T-cell (primary cell): ENCODE measurements around the gene FOXP1. TPM values are rescaled to one million over a fixed set of nuclear protein-coding genes. Genes with fewer than 3 reads are reported as not detected.

Source experiments
- ATAC-seq, 4 experiments: fragments of 200-7000 bp in 3 of 4; fragments of 150-1000 bp in 1 of 4; cut with Tn5 transposase; replicated peaks in 1 of 4; 1 replicate in 3 of 4; 2 replicates in 1 of 4; pipeline ENCODE4 v1.10.0; 2021; ENCODE audit warnings: moderate library complexity in 3 of 4, mild to moderate bottlenecking in 2 of 4, moderate number of reproducible peaks in 1 of 4
- CTCF ChIA-PET, 2 donors: fragments of 300-600 bp; sonication (Branson Sonifier 250); formaldehyde crosslinking; loops; one replicate each; lab custom pipeline; 2022; ENCODE audit warnings: antibody characterized with exemption in 2 of 2; lab: Charles Lee
- POLR2A ChIA-PET, 2 donors: fragments of 300-600 bp; sonication (Branson Sonifier 250); formaldehyde crosslinking; loops; one replicate each; lab custom pipeline; 2022; ENCODE audit warnings: antibody characterized with exemption in 2 of 2; lab: Charles Lee
- DNase-seq, 35 experiments: peaks; one replicate each; pipeline versions ENCODE4 v3.0.0 to v3.0.0-alpha.2; 2013 to 2023
- H3K27ac ChIP-seq: one replicate; pipeline ENCODE4 v1.5.1; 2013; ENCODE audit warnings: low read length
- H3K27me3 ChIP-seq, 2 experiments: replicated peaks in 1 of 2; 1 replicate in 1 of 2; 2 replicates in 1 of 2; pipeline versions ENCODE4 v1.6.1 to v1.7.0; 2013; ENCODE audit warnings: low read length in 1 of 2, mixed read lengths in 1 of 2; ENCODE audit not compliant: control insufficient read depth in 2 of 2, insufficient read depth in 2 of 2; ENCODE audit errors: extremely low read depth in 1 of 2
- H3K36me3 ChIP-seq, 2 donors: 1 replicate in 1 of 2; 2 replicates in 1 of 2; pipeline versions ENCODE4 v1.6.1 to v1.7.0; 2013; ENCODE audit warnings: low read length in 1 of 2; ENCODE audit not compliant: control insufficient read depth in 2 of 2, insufficient read depth in 1 of 2; ENCODE audit errors: extremely low read depth in 1 of 2
- H3K4me1 ChIP-seq, 2 experiments: 1 replicate in 1 of 2; 2 replicates in 1 of 2; pipeline versions ENCODE4 v1.6.1 to v1.7.0; 2013; ENCODE audit warnings: low read length in 2 of 2, mixed read lengths in 1 of 2; ENCODE audit not compliant: insufficient read depth in 2 of 2, control insufficient read depth in 1 of 2; ENCODE audit errors: extremely low read depth in 1 of 2
- H3K4me3 ChIP-seq, 2 donors: 1 replicate in 1 of 2; 2 replicates in 1 of 2; pipeline versions ENCODE4 v1.5.1 to v1.7.0; 2013; ENCODE audit warnings: mild to moderate bottlenecking in 2 of 2, low read length in 1 of 2, moderate library complexity in 1 of 2; ENCODE audit not compliant: control insufficient read depth in 1 of 2; ENCODE audit errors: extremely low read depth in 1 of 2
- H3K9me3 ChIP-seq: 2 replicates; pipeline ENCODE4 v1.7.0; 2013
- H3K27ac Mint-ChIP-seq, 2 donors: one replicate each; pipeline ENCODE4 v1.8.0; 2020 to 2021; ENCODE audit warnings: mild to moderate bottlenecking in 2 of 2, mixed read lengths in 2 of 2
- H3K27me3 Mint-ChIP-seq, 2 donors: one replicate each; pipeline ENCODE4 v1.8.0; 2021 to 2022; ENCODE audit warnings: mixed read lengths in 2 of 2
- H3K36me3 Mint-ChIP-seq: one replicate; pipeline ENCODE4 v1.8.0; 2021; ENCODE audit warnings: mixed read lengths
- H3K4me1 Mint-ChIP-seq, 3 donors: one replicate each; pipeline ENCODE4 v1.8.0; 2020 to 2022; ENCODE audit warnings: mixed read lengths in 3 of 3, mild to moderate bottlenecking in 1 of 3
- H3K4me3 Mint-ChIP-seq, 3 donors: one replicate each; pipeline ENCODE4 v1.8.0; 2020 to 2022; ENCODE audit warnings: mild to moderate bottlenecking in 3 of 3, mixed read lengths in 3 of 3, moderate library complexity in 3 of 3
- H3K9me3 Mint-ChIP-seq, 3 donors: one replicate each; pipeline ENCODE4 v1.8.0; 2020 to 2022; ENCODE audit warnings: mixed read lengths in 3 of 3
- WGBS: methylation state at CpG from one replicate; pipeline ENCODE4 v1.1.5; 2013; ENCODE audit warnings: missing lambda C conversion rate; ENCODE audit not compliant: insufficient coverage; 5-methylcytosine and 5-hydroxymethylcytosine counted together
- total RNA-seq, 35 experiments: library from RNA in 6 of 35; stranded (reverse) in 6 of 35; fragments of 120-200 nt in 1 of 35; gene quantifications; one replicate each; pipeline versions ENCODE4 v1.2.1 to v1.2.4 and lab custom pipeline; 2013 to 2026

FOXP1 gene
- total RNA-seq, 5 donors from 2014 or later (not counting 1 experiment from before 2014, with no cell fraction given): 258 to 586 (median 290) TPM

GRCh38 chr3:70905491-70905890 lies 678.0 kb downstream of the FOXP1 start:
- Mint-ChIP-seq H3K4me1 (no peaks in the 10 kb centered on the region), H3K27me3 (peaks cover 6 to 28% of the 10 kb centered on the region in 2 donors), H3K4me3 (no peak overlapping the region), H3K36me3 (no peaks in the 10 kb centered on the region), H3K27ac (no peak overlapping the region), H3K9me3 (no peaks in the 10 kb centered on the region)
- WGBS: 98% methylated on average over 9 of the region's 11 CpGs
- CTCF ChIA-PET: no interaction called here
- Histone ChIP-seq H3K4me1 (no peaks in the 10 kb centered on the region), H3K27ac (no peak overlapping the region), H3K9me3 (no peaks in the 10 kb centered on the region), H3K27me3 (peaks cover 0 to 8% of the 10 kb centered on the region in 2 experiments), H3K4me3 (no peak overlapping the region), H3K36me3 (no peaks in the 10 kb centered on the region)
- POLR2A ChIA-PET: no interaction called here
- ATAC-seq (no peak), DNase-seq (no peak)

Other genes with a start within 250 kb of the FOXP1 start
- gene EIF4E3, start 141.7 kb upstream of the FOXP1 start, total RNA-seq: 10 to 100 TPM; 32.3 to 62.5 (median 58.6) TPM
- 1 to 10 TPM in 2 of 5 donors, under 1 TPM in 3; 0.42 to 1.3 (median 0.73) TPM for gene GPR27, start 170.1 kb upstream of the FOXP1 start, total RNA-seq
- gene PROK2, start 201.4 kb upstream of the FOXP1 start, total RNA-seq: 1 to 10 TPM in 2 of 5 donors, under 1 TPM in 3; 0.42 to 1.9 (median 0.63) TPM